MCF 10A (cell line): Measurements from ENCODE around the gene EPHA6. TPM values are rescaled to one million over a fixed set of nuclear protein-coding genes. Genes with fewer than 3 reads are reported as not detected.

Experiments
- BruUV-seq: library from RNA; stranded (reverse); fragments of 400-500 nt; replicated peaks from 2 replicates; lab custom pipeline; 2021; lab: Mats Ljungman, UMichigan
- CTCF ChIA-PET: fragments of 300-600 bp; sonication (Branson Sonifier 250); formaldehyde crosslinking; extraction: SDS; loops from one replicate; lab custom pipeline; 2021; ENCODE audit warnings: antibody characterized with exemption, inconsistent platforms; lab: Yijun Ruan, JAX
- POLR2A ChIA-PET: fragments of 300-600, 350-650 bp; sonication (Branson Sonifier 250); formaldehyde crosslinking; extraction: SDS; loops from one replicate; lab custom pipeline; 2020; ENCODE audit warnings: antibody characterized with exemption, inconsistent platforms; lab: Yijun Ruan, JAX
- DNase-seq: peaks from one replicate; pipeline ENCODE4 v3.0.0-alpha.2; 2018; ENCODE audit not compliant: unreplicated experiment
- H3K27ac Mint-ChIP-seq: one replicate; pipeline ENCODE4 v1.8.0; 2022; ENCODE audit warnings: mild to moderate bottlenecking, low read depth, mixed read lengths; ENCODE audit not compliant: unreplicated experiment
- H3K27me3 Mint-ChIP-seq: one replicate; pipeline ENCODE4 v1.8.0; 2022; ENCODE audit warnings: mixed read lengths; ENCODE audit not compliant: insufficient read depth, unreplicated experiment
- H3K36me3 Mint-ChIP-seq: one replicate; pipeline ENCODE4 v1.8.0; 2022; ENCODE audit warnings: mild to moderate bottlenecking, moderate library complexity, mixed read lengths; ENCODE audit not compliant: insufficient read depth, unreplicated experiment
- H3K4me1 Mint-ChIP-seq: one replicate; pipeline ENCODE4 v1.8.0; 2022; ENCODE audit warnings: mixed read lengths; ENCODE audit not compliant: insufficient read depth, unreplicated experiment
- H3K4me3 Mint-ChIP-seq: one replicate; pipeline ENCODE4 v1.8.0; 2022; ENCODE audit warnings: mild to moderate bottlenecking, moderate library complexity, mixed read lengths; ENCODE audit not compliant: unreplicated experiment
- H3K9me3 Mint-ChIP-seq: one replicate; pipeline ENCODE4 v1.8.0; 2022; ENCODE audit warnings: mixed read lengths; ENCODE audit not compliant: unreplicated experiment
- intact Hi-C: fragments of 100-400 bp; cut with micrococcal nuclease; formaldehyde crosslinking; loops from 2 replicates; pipeline ENCODE4 v1.14.1; 2022
- total RNA-seq: library from RNA; stranded (reverse); gene quantifications from 2 replicates; pipeline ENCODE4 v1.2.3, GENCODE V29; 2022
- TF ChIP-seq, protein P1 (sequence below): fragments of 200-600 bp; IDR thresholded peaks from one replicate; pipeline ENCODE4 v1.8.0; 2022; ENCODE audit warnings: antibody characterized with exemption, mild to moderate bottlenecking; ENCODE audit not compliant: unreplicated experiment

The EPHA6 gene
- total RNA-seq, 1 experiment from 2014 or later: 0.33 TPM

DNA sequence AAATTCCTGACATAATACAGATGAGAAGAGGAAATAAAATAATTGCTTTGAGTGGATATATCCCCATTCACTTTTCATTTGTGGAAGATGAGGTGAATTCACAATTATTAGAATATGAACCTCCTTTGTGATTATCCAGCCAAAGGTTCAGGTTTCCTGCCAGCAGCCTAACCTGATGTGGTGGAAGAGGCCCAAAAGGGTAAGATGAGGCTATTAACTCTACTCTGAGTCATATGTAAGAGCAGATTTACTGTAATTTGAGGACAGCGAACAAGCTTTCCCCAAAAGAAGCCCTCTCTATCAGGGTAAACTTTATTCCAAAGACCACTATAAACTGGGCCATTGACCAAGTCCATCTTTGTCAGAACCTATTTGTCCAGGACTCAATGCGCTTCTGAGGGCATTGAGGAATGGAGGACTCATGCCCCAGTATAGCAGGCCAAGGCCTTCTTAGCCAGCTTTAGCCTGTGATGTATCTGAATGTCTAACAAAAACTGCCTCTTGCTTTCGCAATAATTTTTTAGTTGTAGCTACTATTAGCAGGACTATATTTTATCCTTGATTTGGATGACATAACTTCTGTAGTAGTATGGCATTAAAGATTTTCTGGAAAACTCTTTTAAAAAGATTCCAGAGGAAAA lies 859.1 kb downstream of the EPHA6 start:
- peaks cover 60% of the 10 kb centered on the region for H3K27me3 Mint-ChIP-seq
- no peaks in the 10 kb centered on the region for H3K9me3 Mint-ChIP-seq
- no peak for DNase-seq
- no peak overlapping the region for H3K4me3 Mint-ChIP-seq
- no peaks in the 10 kb centered on the region for H3K4me1 Mint-ChIP-seq
- CTCF ChIA-PET: interaction anchor here (0.6 kb wide), 2 partner anchors 15 to 19 kb away, joined by 3 to 4 read pairs; no protein-coding TSS in a partner anchor
- TF ChIP-seq, protein P1, sequence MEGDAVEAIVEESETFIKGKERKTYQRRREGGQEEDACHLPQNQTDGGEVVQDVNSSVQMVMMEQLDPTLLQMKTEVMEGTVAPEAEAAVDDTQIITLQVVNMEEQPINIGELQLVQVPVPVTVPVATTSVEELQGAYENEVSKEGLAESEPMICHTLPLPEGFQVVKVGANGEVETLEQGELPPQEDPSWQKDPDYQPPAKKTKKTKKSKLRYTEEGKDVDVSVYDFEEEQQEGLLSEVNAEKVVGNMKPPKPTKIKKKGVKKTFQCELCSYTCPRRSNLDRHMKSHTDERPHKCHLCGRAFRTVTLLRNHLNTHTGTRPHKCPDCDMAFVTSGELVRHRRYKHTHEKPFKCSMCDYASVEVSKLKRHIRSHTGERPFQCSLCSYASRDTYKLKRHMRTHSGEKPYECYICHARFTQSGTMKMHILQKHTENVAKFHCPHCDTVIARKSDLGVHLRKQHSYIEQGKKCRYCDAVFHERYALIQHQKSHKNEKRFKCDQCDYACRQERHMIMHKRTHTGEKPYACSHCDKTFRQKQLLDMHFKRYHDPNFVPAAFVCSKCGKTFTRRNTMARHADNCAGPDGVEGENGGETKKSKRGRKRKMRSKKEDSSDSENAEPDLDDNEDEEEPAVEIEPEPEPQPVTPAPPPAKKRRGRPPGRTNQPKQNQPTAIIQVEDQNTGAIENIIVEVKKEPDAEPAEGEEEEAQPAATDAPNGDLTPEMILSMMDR: no peak
- BruUV-seq: no TSS peak
- POLR2A ChIA-PET: no interaction called here
- intact Hi-C loops: no loop called here
- no peak overlapping the region for H3K27ac Mint-ChIP-seq
- H3K36me3 Mint-ChIP-seq: no peaks in the 10 kb centered on the region

DNA sequence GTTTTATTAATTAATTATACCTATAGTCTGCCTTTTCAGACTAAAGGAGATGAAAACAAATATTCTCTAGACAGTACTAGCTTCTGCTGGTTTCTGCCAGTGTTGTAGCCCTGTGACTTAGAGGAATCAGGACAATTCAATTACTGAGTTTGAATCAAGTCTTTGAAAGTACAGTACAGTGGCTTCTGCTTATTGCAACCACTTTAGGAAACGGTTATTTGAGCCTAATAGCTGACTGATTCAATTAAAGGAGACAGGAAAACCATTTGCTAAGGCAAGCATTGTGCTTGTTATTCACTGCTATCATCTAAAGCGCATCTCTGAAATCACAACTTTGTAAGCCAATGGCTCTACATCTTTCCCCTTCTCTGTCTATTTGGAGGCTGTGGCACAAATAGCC lies 860.1 kb downstream of the EPHA6 start:
- Mint-ChIP-seq H3K36me3 (no peaks in the 10 kb centered on the region), H3K27me3 (peaks cover 63% of the 10 kb centered on the region), H3K4me1 (no peaks in the 10 kb centered on the region), H3K27ac (no peak overlapping the region), H3K9me3 (no peaks in the 10 kb centered on the region), H3K4me3 (no peak overlapping the region)
- intact Hi-C loops: no loop called here
- CTCF ChIA-PET: interaction anchor here (0.6 kb wide), 1 partner anchor 16 kb away, joined by 3 read pairs; no protein-coding TSS in a partner anchor
- POLR2A ChIA-PET: no interaction called here
- no peak for DNase-seq
- TF ChIP-seq, protein P1: no peak
- no TSS peak for BruUV-seq

DNA sequence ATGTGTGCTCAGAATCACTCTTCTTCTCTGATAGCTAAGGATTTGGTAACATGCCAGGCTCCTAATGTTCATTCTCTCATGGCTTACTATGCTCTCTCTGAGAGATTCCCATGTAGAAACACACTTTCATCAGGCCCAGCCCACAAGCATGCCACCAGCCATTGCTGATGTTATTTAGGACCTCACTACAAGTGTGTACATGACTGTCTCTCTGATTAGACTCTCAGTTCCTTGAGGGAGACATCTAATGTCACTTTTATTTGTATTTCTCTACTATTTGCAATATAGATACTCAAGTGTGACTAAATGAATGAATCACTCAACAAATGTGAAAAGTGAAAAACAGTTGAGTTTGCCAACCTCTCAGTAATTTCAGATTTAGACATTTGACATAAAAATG lies 865.8 kb downstream of the EPHA6 start:
- Mint-ChIP-seq H3K27me3 (peaks cover 78% of the 10 kb centered on the region), H3K4me1 (no peaks in the 10 kb centered on the region), H3K4me3 (no peak overlapping the region), H3K27ac (no peak overlapping the region), H3K9me3 (no peaks in the 10 kb centered on the region), H3K36me3 (no peaks in the 10 kb centered on the region)
- POLR2A ChIA-PET: no interaction called here
- BruUV-seq: no TSS peak
- intact Hi-C loops: no loop called here
- CTCF ChIA-PET: no interaction called here
- TF ChIP-seq, protein P1: no peak
- DNase-seq: no peak

DNA sequence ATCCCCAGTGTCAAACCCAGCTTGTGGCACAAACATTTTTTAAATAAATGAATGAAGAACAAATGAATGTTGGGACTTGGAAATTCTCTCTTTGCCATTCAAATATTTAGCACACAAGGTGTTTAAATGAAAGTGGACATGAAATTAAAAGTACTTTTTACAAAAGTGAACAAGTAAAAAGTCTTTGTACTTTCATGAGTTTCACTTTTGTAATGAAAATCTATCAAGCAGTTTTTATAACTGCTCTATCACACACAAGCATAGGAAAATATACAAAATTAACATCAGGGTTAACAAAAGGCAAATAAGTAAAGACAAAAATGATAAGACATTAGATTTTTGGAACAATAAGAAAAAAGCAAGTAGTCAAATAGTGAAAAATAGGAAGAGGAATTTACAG lies 866.3 kb downstream of the EPHA6 start:
- H3K27me3 Mint-ChIP-seq: peaks cover 73% of the 10 kb centered on the region
- TF ChIP-seq, protein P1: no peak

More for the DNA sequence above, 866.3 kb downstream of the EPHA6 start:
- no peaks in the 10 kb centered on the region for H3K36me3 Mint-ChIP-seq
- no peak overlapping the region for H3K27ac Mint-ChIP-seq
- ChIA-PET POLR2A (no interaction called here), CTCF (no interaction called here)
- no peak overlapping the region for H3K4me3 Mint-ChIP-seq
- intact Hi-C loops: no loop called here
- no TSS peak for BruUV-seq
- no peaks in the 10 kb centered on the region for H3K4me1 Mint-ChIP-seq
- H3K9me3 Mint-ChIP-seq: no peaks in the 10 kb centered on the region
- DNase-seq: no peak
